GM18508 (cell line): ENCODE results near the gene OR2F2.

Experiments
- ATAC-seq: cut with Tn5 transposase; IDR thresholded peaks from one replicate; pipeline ENCODE4 v1.9.1; 2021; ENCODE audit warnings: moderate number of reproducible peaks; ENCODE audit not compliant: insufficient read depth, unreplicated experiment

Gene OR2F2

GRCh38 chr7:143913945-143914615 lies 21.0 kb upstream of the OR2F2 start:
- ATAC-seq = no peak

- no peak for ATAC-seq
Observed at GRCh38 chr7:143914938-143915652, 19.9 kb upstream of the OR2F2 start.

GRCh38 chr7:143924851-143925250 lies 10.2 kb upstream of the OR2F2 start:
- no peak for ATAC-seq

- no peak for ATAC-seq
Observed at GRCh38 chr7:143929224-143929920, 5.7 kb upstream of the OR2F2 start.

- ATAC-seq = no peak
Observed at GRCh38 chr7:143931739-143932138, 3.3 kb upstream of the OR2F2 start.

GRCh38 chr7:143936087-143937009 lies 1.3 kb downstream of the OR2F2 start:
- no peak for ATAC-seq

GRCh38 chr7:143938379-143939243 lies 3.6 kb downstream of the OR2F2 start:
- no peak for ATAC-seq

GRCh38 chr7:143945423-143945822 lies 10.4 kb downstream of the OR2F2 start:
- no peak for ATAC-seq

GRCh38 chr7:143947111-143947510 lies 12.1 kb downstream of the OR2F2 start:
- no peak for ATAC-seq

GRCh38 chr7:143948733-143949132 lies 13.7 kb downstream of the OR2F2 start:
- ATAC-seq = no peak

- ATAC-seq = no peak
Observed at GRCh38 chr7:143953421-143953820, 18.4 kb downstream of the OR2F2 start.

- no peak for ATAC-seq
Observed at GRCh38 chr7:143954135-143954534, 19.1 kb downstream of the OR2F2 start.

GRCh38 chr7:143954544-143954943 lies 19.5 kb downstream of the OR2F2 start, which contains the start of gene OR2F1:
Gene OR2F1, plus strand, starts transcription at chr7:143954844. Its CDS starts 5,127 bp downstream, at chr7:143959971.
- ATAC-seq = no peak

GRCh38 chr7:143958781-143959180 lies 23.7 kb downstream of the OR2F2 start:
- no peak for ATAC-seq

- no peak for ATAC-seq
Observed at GRCh38 chr7:143960813-143961610, 26.0 kb downstream of the OR2F2 start.

- ATAC-seq = no peak
Observed at GRCh38 chr7:143965280-143965679, 30.2 kb downstream of the OR2F2 start.

- ATAC-seq = no peak
Observed at GRCh38 chr7:143967398-143967797, 32.4 kb downstream of the OR2F2 start.

GRCh38 chr7:143973870-143974416 lies 38.9 kb downstream of the OR2F2 start:
- no peak for ATAC-seq
